Omental fat pad (tissue), 4 donors: ENCODE measurements around the gene PPBP. TPM values are rescaled to one million over a fixed set of nuclear protein-coding genes. Genes with fewer than 3 reads are reported as not detected.

Source experiments
- ATAC-seq: fragments of 150-250 bp; one replicate; pipeline ENCODE4 v1.9.1; 2016; ENCODE audit warnings: mild to moderate bottlenecking, moderate library complexity; ENCODE audit not compliant: low FRiP score
- DNase-seq: peaks from one replicate; pipeline ENCODE4 v3.0.0-alpha.2; 2019; ENCODE audit warnings: low spot score
- CTCF ChIP-seq, 3 donors: fragments of 450-650 bp; IDR thresholded peaks; one replicate each; pipeline ENCODE4 v1.5.1; 2016 to 2017; ENCODE audit warnings: antibody characterized with exemption in 3 of 3, mild to moderate bottlenecking in 3 of 3, moderate library complexity in 2 of 3
- total RNA-seq, 4 donors: library from RNA; depleted of rRNA; stranded (reverse); fragments of >200 nt; gene quantifications; one replicate each; pipeline ENCODE4 v1.1.0, GENCODE V29; 2016

Gene PPBP
- total RNA-seq, 4 donors from 2014 or later, result 1.9 to 3.4 TPM; not detected in 2

- DNase-seq (no peak), ATAC-seq (peak; percentile 71)
- no peak for TF ChIP-seq CTCF (IDR thresholded peaks at IDR 0.05)
These were observed 10.3 kb upstream of the PPBP start, which contains the start of gene CXCL5 for GRCh38 chr4:73998040-73999011. Gene CXCL5, minus strand, starts transcription at chr4:73998677. Its CDS starts 96 bp downstream, at chr4:73998581.

- no peak for TF ChIP-seq CTCF (IDR thresholded peaks at IDR 0.05)
- ATAC-seq (no peak), DNase-seq (no peak)
These were observed 4.1 kb upstream of the PPBP start for GRCh38 chr4:73992050-73992449.

GRCh38 chr4:73991742-73992000, 3.7 kb upstream of the PPBP start:
- no peak for TF ChIP-seq CTCF (IDR thresholded peaks at IDR 0.05)
- no peak for ATAC-seq
- DNase-seq, result no peak

GRCh38 chr4:73990988-73991741, 3.2 kb upstream of the PPBP start:
- DNase-seq (no peak), ATAC-seq (no peak)
- TF ChIP-seq CTCF (IDR thresholded peaks at IDR 0.05), result no peak

- DNase-seq, result no peak
- TF ChIP-seq CTCF (IDR thresholded peaks at IDR 0.05), result no peak
These were observed 1.9 kb upstream of the PPBP start for GRCh38 chr4:73989928-73990327.

GRCh38 chr4:73989031-73989430, 1.0 kb upstream of the PPBP start:
- DNase-seq (no peak), ATAC-seq (no peak)
- TF ChIP-seq CTCF (IDR thresholded peaks at IDR 0.05), result no peak

More at GRCh38 chr4:73989928-73990327, 1.9 kb upstream of the PPBP start:
- no peak for ATAC-seq
